ENCODE data around the gene TLE4. TPM values are rescaled to one million over a fixed set of nuclear protein-coding genes. Genes with fewer than 3 reads are reported as not detected.

Gene TLE4
- total and polyA plus RNA-seq, 2 of the 13 experiments (the other 11 are each of a cell fraction or from before 2014, with no cell fraction given) = 2.0 to 2.3 TPM

- Histone ChIP-seq H3K4me1 (ENCODE audit: insufficient read depth, low read length) (no peaks in the 10 kb centered on the region), H4K20me1 (ENCODE audit: insufficient read depth, low read length) (no peaks in the 10 kb centered on the region), H3K27me3 (ENCODE audit: control insufficient read depth in 1 of 2, insufficient read depth in 2 of 2, low read length in 2 of 2) (no peaks in the 10 kb centered on the region), H3K4me3 (replicated peaks in 1 of 3; ENCODE audit: insufficient read depth in 1 of 3, low read depth in 2 of 3, low read length in 3 of 3) (no peak overlapping the region), H3K4me2 (ENCODE audit: low read depth, low read length) (no peak overlapping the region), H3K36me3 (replicated peaks in 1 of 2; ENCODE audit: control insufficient read depth in 1 of 2, insufficient read depth in 2 of 2, low read length in 2 of 2) (no peaks in the 10 kb centered on the region), H3K9ac (ENCODE audit: insufficient read depth, low read depth, low read length) (no peak overlapping the region), H3K27ac (ENCODE audit: extremely low read length, insufficient read depth, low read length) (no peak overlapping the region), H3K9me3 (ENCODE audit: low read length) (peaks cover 33% of the 10 kb centered on the region), H3K79me2 (ENCODE audit: insufficient read depth, low read length) (no peaks in the 10 kb centered on the region), H2AFZ (ENCODE audit: low read length) (no peak overlapping the region)
- ATAC-seq = no peak
- in situ Hi-C loops (cut with HindIII; ENCODE audit: extremely low pct_ligation_motif_present, low pct_unique_long_range_greater_than_20kb) (no loop called here), intact Hi-C loops (cut with micrococcal nuclease; ENCODE audit: unreplicated experiment) (no loop called here)
- TF ChIP-seq NFE2L2 (IDR thresholded peaks at IDR 0.05; ENCODE audit: low read length) (no peak), SIX1 (CRISPR knock-in tag; IDR thresholded peaks at IDR 0.05; ENCODE audit: borderline replicate concordance) (no peak), ZNF713 (CRISPR knock-in tag; IDR thresholded peaks at IDR 0.05) (no peak), MYNN (CRISPR knock-in tag; IDR thresholded peaks at IDR 0.05; ENCODE audit: low read depth) (no peak), SRSF1 (optimal IDR thresholded peaks at IDR 0.05; ENCODE audit: low read depth, low read length) (no peak), POLR2AphosphoS5 (IDR thresholded peaks at IDR 0.05; ENCODE audit: low read depth, low read length) (no peak), YEATS2 (CRISPR knock-in tag; IDR thresholded peaks at IDR 0.05; ENCODE audit: borderline replicate concordance) (no peak), PPARG (CRISPR knock-in tag; conservative IDR thresholded peaks at IDR 0.05) (no peak), ZSCAN20 (CRISPR knock-in tag; IDR thresholded peaks at IDR 0.05; ENCODE audit: borderline replicate concordance) (no peak), ZNF709 (CRISPR knock-in tag; IDR thresholded peaks at IDR 0.05) (no peak), MTA1 (CRISPR knock-in tag; IDR thresholded peaks at IDR 0.05; ENCODE audit: borderline replicate concordance) (no peak), ZBTB8A (CRISPR knock-in tag; IDR thresholded peaks at IDR 0.05; ENCODE audit: borderline replicate concordance, low read depth) (no peak), ZNF235 (CRISPR knock-in tag; IDR thresholded peaks at IDR 0.05; ENCODE audit: borderline replicate concordance) (no peak), PLRG1 (conservative IDR thresholded peaks at IDR 0.05) (no peak)
- TF ChIP-seq, protein P1, sequence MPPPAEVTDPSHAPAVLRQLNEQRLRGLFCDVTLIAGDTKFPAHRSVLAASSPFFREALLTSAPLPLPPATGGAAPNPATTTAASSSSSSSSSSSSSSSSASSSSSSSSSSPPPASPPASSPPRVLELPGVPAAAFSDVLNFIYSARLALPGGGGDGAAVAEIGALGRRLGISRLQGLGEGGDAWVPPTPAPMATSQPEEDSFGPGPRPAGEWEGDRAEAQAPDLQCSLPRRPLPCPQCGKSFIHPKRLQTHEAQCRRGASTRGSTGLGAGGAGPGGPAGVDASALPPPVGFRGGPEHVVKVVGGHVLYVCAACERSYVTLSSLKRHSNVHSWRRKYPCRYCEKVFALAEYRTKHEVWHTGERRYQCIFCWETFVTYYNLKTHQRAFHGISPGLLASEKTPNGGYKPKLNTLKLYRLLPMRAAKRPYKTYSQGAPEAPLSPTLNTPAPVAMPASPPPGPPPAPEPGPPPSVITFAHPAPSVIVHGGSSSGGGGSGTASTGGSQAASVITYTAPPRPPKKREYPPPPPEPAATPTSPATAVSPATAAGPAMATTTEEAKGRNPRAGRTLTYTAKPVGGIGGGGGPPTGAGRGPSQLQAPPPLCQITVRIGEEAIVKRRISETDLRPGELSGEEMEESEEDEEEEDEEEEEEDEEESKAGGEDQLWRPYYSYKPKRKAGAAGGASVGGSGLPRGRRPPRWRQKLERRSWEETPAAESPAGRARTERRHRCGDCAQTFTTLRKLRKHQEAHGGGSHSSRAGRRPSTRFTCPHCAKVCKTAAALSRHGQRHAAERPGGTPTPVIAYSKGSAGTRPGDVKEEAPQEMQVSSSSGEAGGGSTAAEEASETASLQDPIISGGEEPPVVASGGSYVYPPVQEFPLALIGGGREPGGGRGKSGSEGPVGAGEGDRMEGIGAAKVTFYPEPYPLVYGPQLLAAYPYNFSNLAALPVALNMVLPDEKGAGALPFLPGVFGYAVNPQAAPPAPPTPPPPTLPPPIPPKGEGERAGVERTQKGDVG (CRISPR knock-in tag; IDR thresholded peaks at IDR 0.05; ENCODE audit: borderline replicate concordance) = no peak
- TF ChIP-seq, protein P2, sequence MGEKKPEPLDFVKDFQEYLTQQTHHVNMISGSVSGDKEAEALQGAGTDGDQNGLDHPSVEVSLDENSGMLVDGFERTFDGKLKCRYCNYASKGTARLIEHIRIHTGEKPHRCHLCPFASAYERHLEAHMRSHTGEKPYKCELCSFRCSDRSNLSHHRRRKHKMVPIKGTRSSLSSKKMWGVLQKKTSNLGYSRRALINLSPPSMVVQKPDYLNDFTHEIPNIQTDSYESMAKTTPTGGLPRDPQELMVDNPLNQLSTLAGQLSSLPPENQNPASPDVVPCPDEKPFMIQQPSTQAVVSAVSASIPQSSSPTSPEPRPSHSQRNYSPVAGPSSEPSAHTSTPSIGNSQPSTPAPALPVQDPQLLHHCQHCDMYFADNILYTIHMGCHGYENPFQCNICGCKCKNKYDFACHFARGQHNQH (CRISPR knock-in tag; IDR thresholded peaks at IDR 0.05) = no peak
- POLR2A ChIA-PET = no interaction called here
- BruUV-seq (replicated peaks) = no TSS peak
- CTCF ChIA-PET (ENCODE audit: low intra/inter-chr PET ratio, low total read pairs) = no interaction called here
- WGBS (ENCODE audit: low lambda C conversion rate) = 80% methylated on average over 2 of the region's 4 CpGs
- DNase-seq (ENCODE audit: low spot score) = no peak
- no peak for FAIRE-seq
Measured at GRCh38 chr9:79684059-79684458, 112.3 kb downstream of the TLE4 start.

All from HepG2 (cell line).